CD4-positive, alpha-beta T cell treated with Interleukin-10 for 1 hour (primary cell): ENCODE data around the gene CAPZB.
A peak's percentile ranks its signal among the peaks of the same experiment; 100 is the strongest.

ENCODE experiments used
- DNase-seq: peaks from one replicate; pipeline ENCODE4 v3.0.0-alpha.2; 2020

CAPZB gene

GRCh38 chr1:19467199-19468187 is 17.8 kb downstream of the CAPZB start:
- no peak for DNase-seq

GRCh38 chr1:19466112-19466561 is 19.2 kb downstream of the CAPZB start:
- no peak for DNase-seq

GRCh38 chr1:19465650-19466049 is 19.7 kb downstream of the CAPZB start:
- DNase-seq = no peak

GRCh38 chr1:19465123-19465522 is 20.2 kb downstream of the CAPZB start:
- DNase-seq = no peak

- DNase-seq = no peak
These were observed 20.6 kb downstream of the CAPZB start for GRCh38 chr1:19464696-19465095.

GRCh38 chr1:19463504-19463803 is 21.9 kb downstream of the CAPZB start:
- no peak for DNase-seq

GRCh38 chr1:19462781-19463503 is 22.4 kb downstream of the CAPZB start:
- DNase-seq = peak; percentile 81

GRCh38 chr1:19461220-19461554 is 24.2 kb downstream of the CAPZB start:
- no peak for DNase-seq

GRCh38 chr1:19460535-19461219 is 24.7 kb downstream of the CAPZB start:
- no peak for DNase-seq

GRCh38 chr1:19458815-19459417 is 26.4 kb downstream of the CAPZB start:
- DNase-seq = no peak

- no peak for DNase-seq
These were observed 27.7 kb downstream of the CAPZB start for GRCh38 chr1:19457607-19458006.

GRCh38 chr1:19456968-19457441 is 28.3 kb downstream of the CAPZB start:
- DNase-seq = no peak

GRCh38 chr1:19455353-19455752 is 30.0 kb downstream of the CAPZB start:
- DNase-seq = no peak

GRCh38 chr1:19454265-19455146 is 30.8 kb downstream of the CAPZB start:
- DNase-seq = no peak

GRCh38 chr1:19453741-19454201 is 31.6 kb downstream of the CAPZB start:
- no peak for DNase-seq

GRCh38 chr1:19452221-19452663 is 33.1 kb downstream of the CAPZB start:
- DNase-seq = no peak

- DNase-seq = no peak
These were observed 34.4 kb downstream of the CAPZB start for GRCh38 chr1:19450811-19451515.

- DNase-seq = no peak
These were observed 35.7 kb downstream of the CAPZB start for GRCh38 chr1:19449454-19450228.

GRCh38 chr1:19448491-19449439 is 36.6 kb downstream of the CAPZB start:
- DNase-seq = no peak
